AG04449 (cell line): Measurements from ENCODE around the gene USP12.

Experiments used
- CTCF ChIA-PET: fragments of 350-600 bp; formaldehyde crosslinking; extraction: SDS; loops from one replicate; lab custom pipeline; 2021; ENCODE audit warnings: antibody characterized with exemption; lab: Yijun Ruan, JAX
- POLR2A ChIA-PET: fragments of 400-600, 350-600 bp; formaldehyde crosslinking; extraction: SDS; loops from one replicate; lab custom pipeline; 2020; ENCODE audit warnings: antibody characterized with exemption, inconsistent platforms; lab: Yijun Ruan, JAX
- DNase-seq: peaks from one replicate; pipeline ENCODE4 v3.0.0-alpha.2; 2010; ENCODE audit warnings: low read depth, low spot score
- H3K4me3 ChIP-seq: 2 replicates; pipeline ENCODE4 v1.5.1; 2011; ENCODE audit warnings: low read depth, mild to moderate bottlenecking, control low read depth, low read length
- TF ChIP-seq, protein P1 (sequence below): IDR thresholded peaks from one replicate; pipeline ENCODE4 v1.5.1; 2011; ENCODE audit warnings: mild to moderate bottlenecking, moderate library complexity, low read length, control low read depth, inconsistent platforms; ENCODE audit not compliant: insufficient read depth; ENCODE audit errors: missing control alignments

Gene USP12

DNA sequence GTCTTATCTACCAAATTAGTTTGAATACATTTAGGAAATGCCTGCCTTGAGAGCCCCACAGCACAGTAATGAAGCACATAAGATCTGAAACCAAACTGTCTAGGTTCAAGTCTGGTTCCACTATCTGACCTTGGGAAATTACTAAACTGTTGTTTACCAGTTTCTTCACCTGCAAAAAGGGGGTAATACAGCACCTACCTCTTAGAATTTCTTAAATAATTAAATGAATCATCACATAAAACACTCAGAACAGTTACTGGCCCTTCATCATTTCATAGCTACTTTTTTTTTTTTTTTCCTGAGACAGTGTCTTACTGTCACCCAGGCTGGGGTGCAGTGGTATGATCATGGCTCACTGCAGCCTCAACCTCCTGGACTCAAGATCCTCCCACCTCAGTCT, 59.6 kb downstream of the USP12 start:
- DNase-seq: no peak
- ChIA-PET POLR2A (no interaction called here), CTCF (no interaction called here)
- H3K4me3 ChIP-seq: no peak overlapping the region
- TF ChIP-seq, protein P1, sequence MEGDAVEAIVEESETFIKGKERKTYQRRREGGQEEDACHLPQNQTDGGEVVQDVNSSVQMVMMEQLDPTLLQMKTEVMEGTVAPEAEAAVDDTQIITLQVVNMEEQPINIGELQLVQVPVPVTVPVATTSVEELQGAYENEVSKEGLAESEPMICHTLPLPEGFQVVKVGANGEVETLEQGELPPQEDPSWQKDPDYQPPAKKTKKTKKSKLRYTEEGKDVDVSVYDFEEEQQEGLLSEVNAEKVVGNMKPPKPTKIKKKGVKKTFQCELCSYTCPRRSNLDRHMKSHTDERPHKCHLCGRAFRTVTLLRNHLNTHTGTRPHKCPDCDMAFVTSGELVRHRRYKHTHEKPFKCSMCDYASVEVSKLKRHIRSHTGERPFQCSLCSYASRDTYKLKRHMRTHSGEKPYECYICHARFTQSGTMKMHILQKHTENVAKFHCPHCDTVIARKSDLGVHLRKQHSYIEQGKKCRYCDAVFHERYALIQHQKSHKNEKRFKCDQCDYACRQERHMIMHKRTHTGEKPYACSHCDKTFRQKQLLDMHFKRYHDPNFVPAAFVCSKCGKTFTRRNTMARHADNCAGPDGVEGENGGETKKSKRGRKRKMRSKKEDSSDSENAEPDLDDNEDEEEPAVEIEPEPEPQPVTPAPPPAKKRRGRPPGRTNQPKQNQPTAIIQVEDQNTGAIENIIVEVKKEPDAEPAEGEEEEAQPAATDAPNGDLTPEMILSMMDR: no peak

GRCh38 chr13:27110056-27110746, 61.4 kb downstream of the USP12 start:
- H3K4me3 ChIP-seq: no peak overlapping the region
- ChIA-PET CTCF (no interaction called here), POLR2A (no interaction called here)
- TF ChIP-seq, protein P1: no peak
- no peak for DNase-seq

- CTCF ChIA-PET: no interaction called here
- DNase-seq: no peak
- no peak overlapping the region for H3K4me3 ChIP-seq
- TF ChIP-seq, protein P1: no peak
- POLR2A ChIA-PET: no interaction called here
These were observed 65.5 kb downstream of the USP12 start for GRCh38 chr13:27106144-27106543.

DNA sequence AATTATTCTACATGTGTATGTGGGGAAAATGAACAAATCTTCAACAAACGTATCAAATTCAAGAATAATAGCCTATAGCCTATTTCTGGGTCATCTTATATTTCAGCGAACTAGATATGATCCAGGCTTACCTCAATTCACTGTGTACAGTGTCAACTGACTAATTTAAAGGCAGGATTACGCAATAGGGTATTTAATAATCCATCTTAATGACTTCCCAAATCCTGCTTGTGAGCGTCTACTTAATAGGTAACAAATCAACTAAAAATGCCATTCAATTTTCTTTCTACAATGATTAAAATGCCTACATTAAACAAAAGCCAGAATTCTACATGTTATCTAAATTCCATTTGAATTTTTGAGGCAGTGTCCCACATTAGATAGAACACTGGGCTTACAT, 67.0 kb downstream of the USP12 start:
- no peak for DNase-seq
- ChIA-PET CTCF (no interaction called here), POLR2A (no interaction called here)
- TF ChIP-seq, protein P1: no peak
- H3K4me3 ChIP-seq: no peak overlapping the region

DNA sequence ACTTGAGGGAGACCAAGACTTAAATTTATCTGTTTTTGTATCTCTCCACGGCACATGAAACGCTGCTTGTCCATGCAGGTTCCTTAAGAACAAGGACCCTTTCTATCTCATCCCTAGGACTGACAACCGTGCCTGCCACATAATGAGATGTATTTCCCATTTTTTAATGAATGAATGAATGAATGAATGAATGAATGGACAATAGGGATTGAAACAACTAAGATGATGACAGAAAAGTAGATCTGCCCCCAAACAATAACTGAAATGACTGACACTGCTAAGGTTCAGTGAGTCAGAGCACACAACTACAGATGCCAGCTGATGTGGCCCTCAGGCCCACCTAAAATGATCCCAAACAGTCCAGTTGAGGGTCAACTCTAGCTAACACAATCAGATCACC, 69.8 kb downstream of the USP12 start:
- POLR2A ChIA-PET: no interaction called here
- no peak for DNase-seq
- CTCF ChIA-PET: no interaction called here

DNA sequence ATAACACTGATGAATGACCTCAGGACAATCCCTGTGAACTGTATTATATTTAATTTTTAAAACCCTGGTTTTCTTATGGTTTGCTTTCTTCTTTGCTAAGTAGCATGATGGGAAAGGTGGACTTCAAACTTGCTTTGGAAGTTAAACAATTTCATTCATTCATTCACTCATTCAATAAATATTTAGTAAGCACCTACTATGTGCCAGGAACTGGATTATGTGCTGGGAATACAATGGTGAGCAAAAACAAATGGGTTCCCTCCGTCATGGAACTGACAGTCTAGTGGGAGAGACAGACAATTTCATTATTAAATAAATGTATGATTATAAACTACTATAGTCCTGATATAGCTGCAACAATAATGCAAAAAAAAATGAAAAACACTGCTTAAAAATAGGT, 70.3 kb downstream of the USP12 start:
- ChIA-PET CTCF (no interaction called here), POLR2A (no interaction called here)
- H3K4me3 ChIP-seq: no peak overlapping the region
- TF ChIP-seq, protein P1: no peak
- DNase-seq: no peak

More for the DNA sequence above, 69.8 kb downstream of the USP12 start:
- H3K4me3 ChIP-seq: no peak overlapping the region
- TF ChIP-seq, protein P1: no peak
